ENCODE measurements around the gene PGK1.
"Not testable (repeated sequence)": the region's sequence is repeated elsewhere in the genome, so short reads cannot be mapped to it uniquely, and the experiment has no call there.

DNA sequence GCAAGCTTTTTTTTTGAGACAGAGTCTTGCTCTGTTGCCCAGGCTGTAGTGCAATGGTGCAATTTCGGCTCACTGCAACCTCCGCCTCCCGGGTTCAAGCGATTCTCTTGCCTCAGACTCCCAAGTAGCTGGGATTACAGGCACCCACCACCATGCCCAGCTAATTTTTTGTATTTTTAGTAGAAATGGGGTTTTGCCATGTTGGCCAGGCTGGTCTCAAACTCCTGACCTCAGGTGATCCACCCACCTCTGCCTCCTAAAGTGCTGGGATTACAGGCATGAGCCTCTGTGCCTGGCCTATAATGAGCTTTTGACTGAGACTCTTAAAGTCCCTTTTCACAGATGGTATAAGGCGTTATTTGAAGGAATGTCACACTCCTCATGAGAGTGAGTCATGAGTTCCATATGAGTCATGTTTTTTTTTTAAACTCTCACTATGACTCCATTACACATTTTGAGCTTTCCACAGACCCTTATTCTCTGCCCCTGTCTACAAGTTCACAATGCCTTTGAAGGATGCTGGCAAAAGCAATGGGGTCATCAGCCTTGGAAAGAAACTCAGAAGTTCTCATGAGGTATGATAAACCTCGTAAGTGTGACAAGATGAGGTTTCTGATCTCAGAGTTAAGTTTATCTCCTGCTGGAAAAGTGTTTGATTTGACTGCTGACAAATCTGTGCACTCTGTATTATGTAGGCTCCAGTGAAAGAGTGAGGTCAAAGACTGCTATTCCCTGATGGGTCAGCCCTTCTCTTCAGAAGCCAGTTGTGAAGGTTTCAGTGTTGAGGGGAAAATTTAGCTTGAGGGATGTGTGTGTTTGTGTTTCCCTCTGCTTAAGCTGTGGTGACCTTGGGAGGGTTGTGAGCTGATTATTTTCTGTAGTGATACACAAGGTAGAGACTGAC lies 39.1 kb upstream of the PGK1 start:
- TF ChIP-seq, protein P1, sequence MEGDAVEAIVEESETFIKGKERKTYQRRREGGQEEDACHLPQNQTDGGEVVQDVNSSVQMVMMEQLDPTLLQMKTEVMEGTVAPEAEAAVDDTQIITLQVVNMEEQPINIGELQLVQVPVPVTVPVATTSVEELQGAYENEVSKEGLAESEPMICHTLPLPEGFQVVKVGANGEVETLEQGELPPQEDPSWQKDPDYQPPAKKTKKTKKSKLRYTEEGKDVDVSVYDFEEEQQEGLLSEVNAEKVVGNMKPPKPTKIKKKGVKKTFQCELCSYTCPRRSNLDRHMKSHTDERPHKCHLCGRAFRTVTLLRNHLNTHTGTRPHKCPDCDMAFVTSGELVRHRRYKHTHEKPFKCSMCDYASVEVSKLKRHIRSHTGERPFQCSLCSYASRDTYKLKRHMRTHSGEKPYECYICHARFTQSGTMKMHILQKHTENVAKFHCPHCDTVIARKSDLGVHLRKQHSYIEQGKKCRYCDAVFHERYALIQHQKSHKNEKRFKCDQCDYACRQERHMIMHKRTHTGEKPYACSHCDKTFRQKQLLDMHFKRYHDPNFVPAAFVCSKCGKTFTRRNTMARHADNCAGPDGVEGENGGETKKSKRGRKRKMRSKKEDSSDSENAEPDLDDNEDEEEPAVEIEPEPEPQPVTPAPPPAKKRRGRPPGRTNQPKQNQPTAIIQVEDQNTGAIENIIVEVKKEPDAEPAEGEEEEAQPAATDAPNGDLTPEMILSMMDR (conservative IDR thresholded peaks at IDR 0.05 in 1 of 2, IDR thresholded peaks at IDR 0.05 in 1 of 2; ENCODE audit: low read depth in 1 of 2, low read length in 2 of 2) = not testable (repeated sequence)
- not testable (repeated sequence) for TF ChIP-seq EZH2 (IDR thresholded peaks at IDR 0.05; ENCODE audit: low read length, missing control alignments)

All from fibroblast of lung (primary cell).